Measurements from ENCODE around the gene PRPF6.
A peak's percentile ranks its signal among the peaks of the same experiment; 100 is the strongest.
"Not testable (repeated sequence)": the region's sequence is repeated elsewhere in the genome, so short reads cannot be mapped to it uniquely, and the experiment has no call there.

The PRPF6 gene

DNA sequence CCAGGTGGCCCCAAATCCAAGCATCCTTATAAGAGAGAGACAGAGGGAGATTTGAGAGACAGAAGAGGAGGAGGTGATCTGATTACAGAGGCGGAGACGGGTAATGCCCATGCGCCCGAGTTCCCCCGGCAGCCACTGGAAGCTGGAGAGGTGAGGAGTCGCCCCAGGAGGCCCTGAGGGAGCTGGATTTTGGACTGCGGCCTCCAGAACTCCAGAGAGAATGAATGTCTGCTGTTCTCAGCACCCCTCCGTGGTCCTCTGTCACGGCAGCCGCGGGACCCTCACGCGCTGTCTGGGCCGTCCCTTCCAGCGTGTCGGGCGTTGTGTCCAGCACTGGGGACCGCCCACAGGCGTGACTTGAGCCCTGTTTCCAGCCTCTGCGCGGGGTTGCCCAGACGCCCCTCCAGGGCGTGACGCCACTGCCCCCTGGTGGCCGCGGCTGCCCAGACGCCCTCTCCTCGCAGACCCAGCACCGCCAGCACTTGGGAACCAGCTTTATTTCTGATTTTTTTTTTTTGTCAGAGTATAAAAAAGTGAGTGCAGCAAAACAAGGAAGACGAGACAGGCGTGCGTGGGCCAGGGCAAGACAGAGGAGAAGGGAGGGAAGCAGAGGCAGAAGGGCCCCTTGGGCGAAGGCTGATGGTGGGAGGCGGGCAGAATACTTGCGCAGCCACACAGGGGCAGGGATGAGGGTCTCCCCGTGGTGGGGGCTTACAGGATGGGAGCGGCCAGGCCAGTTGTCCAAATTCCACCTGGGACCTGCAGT, 7.1 kb upstream of the PRPF6 start:
- peaks cover 2% of the 10 kb centered on the region for H3K4me1 ChIP-seq (ENCODE audit: insufficient read depth, low read length)
- H3K27me3 ChIP-seq (ENCODE audit: control insufficient read depth in 1 of 2, insufficient read depth in 2 of 2, low read length in 2 of 2), result peaks cover 0 to 11% of the 10 kb centered on the region in 2 donors
- no peaks in the 10 kb centered on the region for H3K9me3 ChIP-seq (ENCODE audit: low read length)
- H3K4me3 ChIP-seq (ENCODE audit: low read depth in 1 of 2, low read length in 2 of 2), result peak overlapping the region; percentile 36 to 54
- H3K27ac ChIP-seq (ENCODE audit: low read depth, low read length), result peak overlapping the region; percentile 49
- H3K36me3 ChIP-seq (ENCODE audit: insufficient read depth, low read length), result no peaks in the 10 kb centered on the region
- H3K9ac ChIP-seq (ENCODE audit: low read length), result no peak overlapping the region

DNA sequence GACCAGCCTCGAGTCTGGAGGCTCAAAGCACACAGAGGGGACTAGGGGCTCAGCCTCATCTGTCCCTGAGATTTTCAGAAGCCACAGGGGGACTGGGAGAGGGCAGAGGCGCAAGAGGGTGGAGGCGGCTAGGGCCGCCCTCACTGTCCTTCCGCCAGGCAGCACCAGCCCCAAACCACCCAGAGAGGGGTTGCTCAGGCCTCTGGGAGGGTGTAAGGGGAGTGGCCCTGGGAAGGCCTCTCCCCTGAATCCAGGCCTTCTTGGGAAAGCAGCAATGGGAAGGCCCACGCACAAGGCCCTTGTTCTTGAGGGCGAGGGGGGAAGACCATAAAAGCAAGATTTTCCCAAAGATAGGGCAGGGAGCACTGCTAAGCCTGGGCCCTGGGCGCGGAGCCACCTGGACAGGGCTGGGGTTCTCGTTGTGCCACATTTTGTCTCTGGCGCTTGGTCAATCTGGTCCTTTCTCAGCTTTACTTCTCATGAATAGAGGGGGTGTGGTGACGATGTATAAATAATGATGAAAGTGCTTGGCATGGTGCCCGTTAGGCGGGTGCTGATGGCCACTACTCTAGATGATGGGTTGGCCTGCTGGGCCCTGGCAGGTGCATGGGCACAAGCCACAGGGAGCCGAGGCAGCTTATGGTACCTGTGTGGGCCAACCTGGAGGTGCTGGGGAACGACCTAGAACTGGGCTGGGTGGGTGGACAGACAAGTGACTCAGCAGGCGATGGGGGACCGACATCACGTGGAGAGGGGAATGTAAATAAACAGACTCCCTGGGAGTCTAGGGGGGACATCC, 6.3 kb upstream of the PRPF6 start:
- peaks cover under 1% of the 10 kb centered on the region for H3K4me1 ChIP-seq (ENCODE audit: insufficient read depth, low read length)
- H3K27me3 ChIP-seq (ENCODE audit: control insufficient read depth in 1 of 2, insufficient read depth in 2 of 2, low read length in 2 of 2), result peaks cover 0 to 13% of the 10 kb centered on the region in 2 donors
- H3K9me3 ChIP-seq (ENCODE audit: low read length), result no peaks in the 10 kb centered on the region
- H3K4me3 ChIP-seq (ENCODE audit: low read depth in 1 of 2, low read length in 2 of 2), result no peak overlapping the region
- no peak overlapping the region for H3K27ac ChIP-seq (ENCODE audit: low read depth, low read length)
- H3K36me3 ChIP-seq (ENCODE audit: insufficient read depth, low read length), result no peaks in the 10 kb centered on the region
- H3K9ac ChIP-seq (ENCODE audit: low read length), result no peak overlapping the region

DNA sequence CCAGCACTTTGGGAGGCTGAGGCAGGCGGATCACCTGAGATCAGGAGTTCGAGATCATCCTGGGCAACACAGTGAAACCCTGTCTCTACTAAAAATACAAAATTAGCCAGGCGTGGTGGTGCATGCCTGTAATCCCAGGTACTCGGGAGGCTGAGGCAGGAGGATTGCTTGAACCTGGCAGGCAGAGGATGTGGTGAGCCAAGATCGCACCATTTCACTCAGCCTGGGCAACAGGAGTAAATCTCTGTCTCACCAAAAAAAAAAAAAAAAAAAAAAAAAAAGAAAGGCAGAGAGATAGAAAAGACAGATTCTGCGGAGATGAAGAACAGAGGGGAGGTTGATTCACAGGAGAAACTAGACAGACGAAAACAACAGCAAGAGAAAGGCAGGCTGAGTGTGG, 4.4 kb upstream of the PRPF6 start:
- not testable (repeated sequence) for H3K9me3 ChIP-seq (ENCODE audit: low read length); H3K36me3 ChIP-seq (ENCODE audit: insufficient read depth, low read length); H3K27ac ChIP-seq (ENCODE audit: low read depth, low read length); H3K4me3 ChIP-seq (ENCODE audit: low read depth in 1 of 2, low read length in 2 of 2); H3K9ac ChIP-seq (ENCODE audit: low read length)
- Histone ChIP-seq H3K4me1 (ENCODE audit: insufficient read depth, low read length) (peaks cover 12% of the 10 kb centered on the region), H3K27me3 (ENCODE audit: control insufficient read depth in 1 of 2, insufficient read depth in 2 of 2, low read length in 2 of 2) (peaks cover 0 to 13% of the 10 kb centered on the region in 2 donors)

DNA sequence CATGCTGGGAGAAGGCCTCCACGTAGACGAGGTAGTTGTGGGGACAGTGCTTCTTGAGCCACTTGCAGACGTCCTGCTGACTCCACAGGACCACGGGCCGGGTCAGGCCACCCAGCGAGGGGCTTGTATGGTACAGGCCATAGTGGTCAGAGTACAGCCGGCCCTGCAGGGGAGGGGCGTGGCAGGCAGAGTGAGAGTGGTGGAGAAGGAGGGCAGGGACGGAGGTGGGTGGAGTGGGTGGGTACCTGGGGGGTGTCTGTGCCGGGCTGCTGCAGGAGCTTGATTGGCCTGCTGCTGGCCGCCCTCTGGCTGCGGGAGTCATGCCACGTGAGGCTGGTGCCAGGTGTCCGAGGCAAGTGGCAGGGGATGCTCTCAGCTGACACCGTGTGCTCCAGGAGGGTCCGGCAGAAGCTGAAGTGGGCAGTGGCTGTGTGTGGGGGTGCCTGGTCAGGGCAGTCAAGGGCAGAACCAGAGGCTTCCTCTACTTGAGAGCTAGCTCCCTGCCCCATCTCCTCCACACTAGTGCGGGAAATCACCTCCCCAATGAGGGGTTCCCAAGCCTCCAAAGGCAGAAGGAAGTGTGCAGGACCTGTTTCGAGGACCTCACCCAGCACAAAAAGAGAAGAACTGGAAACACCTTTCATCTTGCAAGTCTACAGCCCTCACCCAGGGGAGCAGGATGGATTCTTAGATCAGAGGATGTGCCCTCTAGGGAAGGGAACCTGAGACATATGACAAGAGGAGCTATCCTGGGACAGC, 3.8 kb upstream of the PRPF6 start:
- H3K9ac ChIP-seq (ENCODE audit: low read length), result no peak overlapping the region

DNA sequence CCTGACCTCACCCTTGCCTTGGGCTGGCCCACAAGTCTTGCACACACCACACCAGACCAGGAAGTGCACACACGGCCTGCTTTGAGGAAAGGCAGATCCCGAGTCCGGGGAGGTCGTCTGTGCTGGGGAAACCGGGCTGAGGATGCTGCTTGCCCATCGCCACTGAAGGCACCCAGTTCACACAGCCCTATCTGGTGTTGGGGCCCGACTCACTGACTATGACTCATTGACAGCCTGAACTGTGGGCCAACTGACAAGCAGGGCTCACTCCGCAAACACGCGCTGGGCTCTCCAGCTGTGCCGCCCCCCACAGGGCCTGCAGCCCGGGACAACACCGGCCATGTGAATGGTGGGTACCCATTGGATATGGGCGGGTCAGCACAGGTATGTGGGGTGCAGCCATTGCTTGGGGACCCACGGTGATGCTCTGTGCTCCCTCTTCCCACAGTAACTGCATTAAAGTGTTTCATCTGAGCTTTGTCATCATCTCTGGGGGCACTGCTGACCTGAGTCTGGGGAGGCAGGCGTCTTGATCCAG, 3.1 kb upstream of the PRPF6 start:
- Histone ChIP-seq H3K9ac (ENCODE audit: low read length) (no peak overlapping the region), H3K9me3 (ENCODE audit: low read length) (no peaks in the 10 kb centered on the region), H3K4me3 (ENCODE audit: low read depth in 1 of 2, low read length in 2 of 2) (no peak overlapping the region), H3K36me3 (ENCODE audit: insufficient read depth, low read length) (peaks cover 4% of the 10 kb centered on the region), H3K4me1 (ENCODE audit: insufficient read depth, low read length) (peaks cover 25% of the 10 kb centered on the region), H3K27ac (ENCODE audit: low read depth, low read length) (no peak overlapping the region), H3K27me3 (ENCODE audit: control insufficient read depth in 1 of 2, insufficient read depth in 2 of 2, low read length in 2 of 2) (peaks cover 0 to 13% of the 10 kb centered on the region in 2 donors)

More for the DNA sequence above, 3.8 kb upstream of the PRPF6 start:
- Histone ChIP-seq H3K4me1 (ENCODE audit: insufficient read depth, low read length) (peaks cover 18% of the 10 kb centered on the region), H3K4me3 (ENCODE audit: low read depth in 1 of 2, low read length in 2 of 2) (no peak overlapping the region), H3K27ac (ENCODE audit: low read depth, low read length) (no peak overlapping the region), H3K36me3 (ENCODE audit: insufficient read depth, low read length) (no peaks in the 10 kb centered on the region), H3K27me3 (ENCODE audit: control insufficient read depth in 1 of 2, insufficient read depth in 2 of 2, low read length in 2 of 2) (peaks cover 0 to 13% of the 10 kb centered on the region in 2 donors), H3K9me3 (ENCODE audit: low read length) (no peaks in the 10 kb centered on the region)

DNA sequence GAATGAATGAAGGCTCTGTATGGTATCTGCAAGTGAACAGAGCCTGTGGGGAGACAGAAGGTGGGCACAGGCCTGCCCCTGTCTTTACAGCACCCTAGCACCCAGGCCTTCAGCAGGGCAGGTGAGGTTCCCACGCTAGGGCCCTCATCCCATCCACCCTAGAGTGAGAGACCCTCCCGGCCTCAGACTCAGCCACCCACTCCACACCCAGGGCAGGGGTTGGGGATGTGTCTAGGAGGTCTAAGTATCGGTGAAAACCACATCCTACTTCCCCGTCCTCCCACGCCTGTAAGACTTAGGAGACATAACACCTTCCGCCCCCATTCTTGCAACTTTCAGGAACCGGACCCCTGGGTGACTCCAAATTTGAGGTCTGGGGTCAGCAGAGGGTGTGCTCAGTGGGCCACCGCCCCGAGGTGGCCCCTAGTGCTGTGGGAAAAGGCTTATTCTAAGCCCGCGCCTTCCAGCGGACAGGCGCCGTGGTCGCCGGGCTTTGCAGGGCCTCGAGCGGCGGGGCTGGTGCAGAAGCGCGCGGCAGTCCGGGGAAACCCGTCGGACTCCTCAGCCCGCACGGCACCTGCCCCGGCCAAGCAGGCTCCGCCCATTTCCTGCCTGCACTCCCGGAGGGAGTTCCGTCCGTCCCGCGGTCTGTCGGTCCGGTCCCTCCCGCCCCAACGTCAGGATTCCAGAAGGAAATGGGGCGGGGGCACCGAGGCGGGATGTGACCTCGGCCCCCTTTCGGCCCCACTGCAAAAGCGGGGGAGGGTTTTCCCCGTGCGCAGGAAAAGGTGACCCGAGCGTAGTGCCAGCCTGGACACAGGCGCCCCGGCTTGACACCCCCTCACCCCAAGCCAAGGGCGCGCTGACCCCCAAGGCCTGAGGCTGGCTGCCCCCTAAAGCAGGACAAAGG, 2.4 kb upstream of the PRPF6 start:
- Histone ChIP-seq H3K27me3 (ENCODE audit: control insufficient read depth in 1 of 2, insufficient read depth in 2 of 2, low read length in 2 of 2) (peaks cover 0 to 13% of the 10 kb centered on the region in 2 donors), H3K36me3 (ENCODE audit: insufficient read depth, low read length) (peaks cover 9% of the 10 kb centered on the region), H3K4me3 (ENCODE audit: low read depth in 1 of 2, low read length in 2 of 2) (peak overlapping the region; percentile 38 to 47), H3K4me1 (ENCODE audit: insufficient read depth, low read length) (peaks cover 29% of the 10 kb centered on the region), H3K9me3 (ENCODE audit: low read length) (no peaks in the 10 kb centered on the region), H3K27ac (ENCODE audit: low read depth, low read length) (no peak overlapping the region), H3K9ac (ENCODE audit: low read length) (no peak overlapping the region)

DNA sequence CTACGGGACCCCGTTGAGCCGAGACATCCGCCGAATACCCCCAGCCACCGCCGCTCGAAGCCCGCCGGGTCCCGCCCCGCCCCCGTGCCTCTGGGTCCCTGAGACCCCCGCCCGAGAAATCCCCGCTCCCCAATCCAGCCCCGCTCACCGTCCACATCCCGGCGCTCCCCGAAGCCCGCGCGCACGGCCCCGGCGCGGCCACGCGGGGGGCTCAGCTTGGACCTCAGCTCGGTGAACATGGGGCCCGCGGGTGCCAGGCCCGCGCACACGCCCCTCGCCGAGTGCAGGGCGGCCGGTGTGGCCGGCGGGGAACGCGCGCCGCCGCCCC, 1.7 kb upstream of the PRPF6 start:
- Histone ChIP-seq H3K9ac (ENCODE audit: low read length) (no peak overlapping the region), H3K27me3 (ENCODE audit: control insufficient read depth in 1 of 2, insufficient read depth in 2 of 2, low read length in 2 of 2) (peaks cover 0 to 13% of the 10 kb centered on the region in 2 donors), H3K4me1 (ENCODE audit: insufficient read depth, low read length) (peaks cover 29% of the 10 kb centered on the region), H3K9me3 (ENCODE audit: low read length) (no peaks in the 10 kb centered on the region), H3K36me3 (ENCODE audit: insufficient read depth, low read length) (peaks cover 14% of the 10 kb centered on the region), H3K27ac (ENCODE audit: low read depth, low read length) (no peak overlapping the region), H3K4me3 (ENCODE audit: low read depth in 1 of 2, low read length in 2 of 2) (peak overlapping the region; percentile 38 to 47)

DNA sequence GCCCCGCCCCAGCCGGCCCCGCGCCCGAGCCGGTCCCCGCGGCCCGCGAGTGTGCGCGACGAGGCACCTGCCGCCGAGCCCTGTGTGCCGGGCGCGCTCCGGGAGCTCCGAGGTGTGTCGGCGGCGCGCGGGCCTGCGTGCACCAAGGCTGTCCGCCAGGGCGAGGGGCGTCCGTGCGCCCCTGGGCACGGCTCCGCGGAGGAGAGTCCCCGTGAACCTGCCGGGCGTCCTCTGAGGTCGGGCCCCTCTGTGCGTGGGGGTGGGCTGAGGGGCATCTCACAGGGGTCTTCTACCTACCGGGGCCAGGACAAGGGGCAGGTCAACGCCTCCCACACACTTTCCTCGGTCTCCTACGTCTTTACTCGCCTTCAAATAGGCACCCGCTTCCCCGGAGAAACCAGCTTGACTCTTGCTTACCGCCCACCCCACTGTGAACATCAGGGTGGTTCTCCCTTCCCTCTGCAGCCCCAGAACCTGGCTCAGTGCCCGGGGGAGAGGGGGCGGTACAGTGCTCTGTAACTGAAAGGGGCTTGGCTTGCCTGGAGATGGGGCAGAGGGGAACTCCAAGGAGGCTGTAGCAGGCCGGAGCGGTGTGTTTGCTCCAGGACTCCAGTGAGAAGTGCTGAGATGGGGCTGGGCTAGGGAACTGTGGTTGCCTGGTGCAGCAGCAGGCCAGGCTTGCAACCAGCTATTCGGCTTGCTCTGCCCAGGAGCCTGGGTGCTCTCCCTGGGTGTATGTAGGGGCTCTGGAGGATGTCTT, 1.2 kb upstream of the PRPF6 start, which contains the start of gene SAMD10:
TSS of gene SAMD10 (minus strand) at position 86 of the 760 bp plus-strand sequence. CDS start 175 bp downstream, outside the sequence.
- no peaks in the 10 kb centered on the region for H3K9me3 ChIP-seq (ENCODE audit: low read length)
- H3K36me3 ChIP-seq (ENCODE audit: insufficient read depth, low read length), result peaks cover 18% of the 10 kb centered on the region
- peaks cover 0 to 13% of the 10 kb centered on the region in 2 donors for H3K27me3 ChIP-seq (ENCODE audit: control insufficient read depth in 1 of 2, insufficient read depth in 2 of 2, low read length in 2 of 2)
- peaks cover 29% of the 10 kb centered on the region for H3K4me1 ChIP-seq (ENCODE audit: insufficient read depth, low read length)
- H3K4me3 ChIP-seq (ENCODE audit: low read depth in 1 of 2, low read length in 2 of 2), result peak within 1 kb of the TSS; percentile 47 to 83
- H3K27ac ChIP-seq (ENCODE audit: low read depth, low read length), result peak within 1 kb of the TSS; percentile 3
- no peak within 1 kb of the TSS for H3K9ac ChIP-seq (ENCODE audit: low read length)

DNA sequence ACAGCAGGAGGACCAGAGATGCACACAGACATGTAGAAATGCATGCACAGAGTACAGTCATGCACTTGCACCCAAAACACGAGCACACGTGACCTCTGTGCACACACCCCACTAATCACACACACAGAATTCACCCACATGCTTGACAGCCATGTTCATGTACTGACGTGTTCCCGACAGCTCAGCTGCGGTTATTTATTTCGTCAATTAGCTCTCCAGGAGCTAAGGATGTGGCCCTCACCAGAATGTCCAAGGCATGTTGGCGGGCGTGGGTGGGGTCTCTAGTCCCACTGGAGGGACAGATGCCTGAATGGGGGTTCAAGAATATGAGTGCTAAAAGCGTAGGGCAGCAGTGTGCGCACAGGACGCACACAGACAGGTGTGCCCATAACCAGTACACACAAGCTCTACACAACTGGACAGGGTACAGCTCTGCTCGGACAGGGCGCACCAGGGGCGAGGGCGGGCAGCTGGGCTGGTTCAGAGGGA, 571 bp upstream of the PRPF6 start:
- Histone ChIP-seq H3K36me3 (ENCODE audit: insufficient read depth, low read length) (peaks cover 24% of the 10 kb centered on the region), H3K4me3 (ENCODE audit: low read depth in 1 of 2, low read length in 2 of 2) (peak overlapping the region in 1 of 2 donors; percentile 83), H3K4me1 (ENCODE audit: insufficient read depth, low read length) (peaks cover 29% of the 10 kb centered on the region), H3K27me3 (ENCODE audit: control insufficient read depth in 1 of 2, insufficient read depth in 2 of 2, low read length in 2 of 2) (peaks cover 0 to 13% of the 10 kb centered on the region in 2 donors), H3K9me3 (ENCODE audit: low read length) (no peaks in the 10 kb centered on the region), H3K27ac (ENCODE audit: low read depth, low read length) (peak overlapping the region; percentile 3), H3K9ac (ENCODE audit: low read length) (no peak overlapping the region)

DNA sequence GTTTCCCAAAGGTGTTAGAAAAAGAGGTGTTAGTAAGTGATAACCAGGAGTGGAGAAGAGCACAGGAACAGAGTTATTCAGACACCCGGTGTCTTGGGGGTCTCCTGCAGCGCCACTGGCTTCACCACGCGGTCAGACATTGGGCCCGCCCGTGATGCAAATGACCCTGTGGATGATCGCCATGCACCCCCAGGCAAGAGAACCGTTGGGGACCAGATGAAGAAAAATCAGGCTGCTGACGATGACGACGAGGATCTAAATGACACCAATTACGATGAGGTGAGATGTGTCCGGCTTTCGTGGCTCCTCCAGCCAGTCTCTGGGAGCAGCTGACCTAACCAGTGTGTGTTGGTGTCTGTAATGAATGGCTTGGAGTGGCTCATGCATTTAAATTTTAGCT, 2.0 kb downstream of the PRPF6 start:
- Histone ChIP-seq H3K9ac (ENCODE audit: low read length) (no peak overlapping the region), H3K4me3 (ENCODE audit: low read depth in 1 of 2, low read length in 2 of 2) (no peak overlapping the region), H3K27me3 (ENCODE audit: control insufficient read depth in 1 of 2, insufficient read depth in 2 of 2, low read length in 2 of 2) (peaks cover 0 to 12% of the 10 kb centered on the region in 2 donors), H3K9me3 (ENCODE audit: low read length) (no peaks in the 10 kb centered on the region), H3K27ac (ENCODE audit: low read depth, low read length) (no peak overlapping the region), H3K36me3 (ENCODE audit: insufficient read depth, low read length) (peaks cover 46% of the 10 kb centered on the region), H3K4me1 (ENCODE audit: insufficient read depth, low read length) (peaks cover 29% of the 10 kb centered on the region)
